DMS79 (cell line): Measurements from ENCODE around the gene LRRC8C.

ENCODE experiments used
- DNase-seq: peaks from one replicate; lab custom pipeline; 2025; lab: John Stamatoyannopoulos, UW

The LRRC8C gene

GRCh38 chr1:89732643-89733222 lies 99.8 kb downstream of the LRRC8C start:
- no peak for DNase-seq

DNA sequence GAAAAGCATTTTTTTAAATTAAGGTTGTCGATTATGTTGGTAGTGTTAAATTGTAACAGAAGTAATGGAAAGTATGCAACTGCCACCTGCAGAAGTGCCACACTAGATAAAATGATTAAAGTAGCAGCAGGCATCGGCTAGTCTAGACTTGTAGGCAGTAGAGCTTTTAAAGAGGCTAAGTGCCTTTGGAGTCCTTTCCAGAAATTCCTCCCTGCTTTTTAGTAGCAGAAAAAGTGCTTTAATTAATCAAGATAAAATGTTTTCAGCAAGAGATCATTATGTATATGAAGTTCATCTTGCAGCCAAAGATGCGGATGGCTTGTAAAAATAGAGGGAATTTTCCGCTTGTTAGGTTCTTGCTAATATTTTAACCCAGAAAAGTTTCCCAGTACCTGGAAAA lies 100.8 kb downstream of the LRRC8C start:
- DNase-seq: peak; percentile 63

DNA sequence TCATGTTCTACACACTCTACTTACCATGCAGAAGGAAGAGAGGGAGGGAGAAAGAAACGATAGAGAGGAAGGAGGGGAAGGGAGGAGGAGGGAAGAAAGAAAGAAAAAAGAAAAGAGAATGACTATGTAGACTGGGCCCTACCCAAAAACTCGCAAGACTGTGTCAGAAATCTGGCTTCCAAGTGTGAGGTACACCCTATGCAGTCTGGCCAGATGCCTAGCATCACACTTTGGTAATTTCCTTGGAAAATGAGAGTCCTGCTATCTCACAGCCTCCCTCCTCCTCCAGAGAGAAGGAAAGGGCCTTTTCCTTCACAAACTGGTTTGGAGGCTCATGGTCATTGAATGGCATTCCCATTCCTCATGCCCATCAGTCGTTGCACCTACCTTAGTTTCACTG lies 101.5 kb downstream of the LRRC8C start:
- DNase-seq: no peak

- DNase-seq: no peak
Measured at GRCh38 chr1:89735479-89735878, 102.6 kb downstream of the LRRC8C start.

DNA sequence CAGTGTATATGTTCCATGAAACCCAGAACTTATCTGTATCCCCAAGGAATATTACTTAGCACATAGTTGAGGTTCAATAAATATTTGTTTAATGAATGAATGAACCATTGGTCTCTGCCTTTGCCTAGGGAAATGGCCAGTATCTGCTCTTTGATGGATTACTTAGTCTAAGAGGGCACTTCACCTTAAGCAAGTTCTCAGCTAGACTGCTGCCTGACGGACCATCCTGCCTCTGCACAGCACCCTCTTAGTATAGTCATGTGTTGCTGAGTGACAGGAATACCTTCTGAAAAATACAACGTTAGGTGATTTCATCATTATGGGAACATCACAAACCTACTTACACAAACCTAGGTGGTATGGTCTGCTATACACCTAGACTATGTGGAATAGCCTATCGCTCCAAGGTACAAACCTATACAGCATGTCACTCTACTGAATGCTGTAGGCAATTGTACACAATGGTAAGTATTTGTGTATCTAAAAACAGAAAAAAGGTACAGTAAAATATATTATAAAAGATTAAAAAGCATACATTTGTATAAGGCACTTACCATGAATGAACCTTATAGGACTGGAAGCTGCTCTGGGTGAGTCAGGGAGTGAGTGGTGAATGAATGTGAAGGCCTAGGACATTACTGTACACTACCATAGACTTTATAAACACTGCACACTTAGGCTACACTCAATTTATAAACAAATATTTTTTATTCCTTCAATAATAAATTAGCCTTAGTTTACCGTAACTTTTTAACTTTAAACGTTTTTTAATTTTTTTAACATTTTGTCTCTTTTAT lies 104.2 kb downstream of the LRRC8C start:
- DNase-seq: peak; percentile 63

- no peak for DNase-seq
Measured at GRCh38 chr1:89737985-89738510, 105.1 kb downstream of the LRRC8C start.

- no peak for DNase-seq
Measured at GRCh38 chr1:89739013-89739843, 106.3 kb downstream of the LRRC8C start.

DNA sequence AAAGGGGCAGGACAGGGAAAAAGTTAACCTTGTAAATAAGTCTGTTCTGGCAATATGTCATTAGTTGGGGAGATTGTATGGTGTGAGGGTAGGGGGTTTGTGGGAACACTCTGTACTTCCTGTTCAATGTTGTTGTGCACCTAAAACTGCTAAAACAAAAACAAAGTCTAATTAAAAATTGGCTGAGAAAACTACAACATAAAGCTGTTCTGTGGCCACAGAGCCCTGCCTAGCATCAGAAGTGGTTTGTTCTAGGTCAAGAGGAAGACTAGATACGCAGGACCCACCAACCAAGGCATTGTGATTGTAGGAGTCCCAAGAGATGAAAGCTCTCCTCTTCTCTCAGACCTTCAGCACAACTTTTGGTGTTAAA lies 106.9 kb downstream of the LRRC8C start:
- no peak for DNase-seq

DNA sequence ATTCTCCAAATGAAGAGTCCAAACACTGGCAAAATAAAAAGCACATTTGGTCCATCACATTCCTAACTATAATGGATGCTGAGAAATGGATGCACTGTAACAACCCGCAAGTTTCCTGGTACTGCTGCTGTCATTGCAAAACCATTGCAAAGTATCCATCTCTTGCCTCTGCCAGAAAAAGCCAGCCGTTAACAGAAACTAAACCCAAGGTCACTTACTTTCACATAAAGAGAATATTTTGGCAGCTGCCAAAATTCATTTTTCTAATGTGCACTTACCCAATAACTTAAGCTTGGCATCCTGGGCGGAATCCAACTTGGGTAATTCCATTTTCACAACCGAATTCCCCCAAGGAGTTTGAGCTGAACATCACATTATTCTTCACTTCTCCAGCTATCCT lies 110.9 kb downstream of the LRRC8C start:
- DNase-seq: no peak

GRCh38 chr1:89746424-89747149 lies 113.7 kb downstream of the LRRC8C start:
- DNase-seq: no peak

- DNase-seq: no peak
Measured at GRCh38 chr1:89753761-89754160, 120.8 kb downstream of the LRRC8C start.

- no peak for DNase-seq
Measured at GRCh38 chr1:89754518-89754917, 121.6 kb downstream of the LRRC8C start.

DNA sequence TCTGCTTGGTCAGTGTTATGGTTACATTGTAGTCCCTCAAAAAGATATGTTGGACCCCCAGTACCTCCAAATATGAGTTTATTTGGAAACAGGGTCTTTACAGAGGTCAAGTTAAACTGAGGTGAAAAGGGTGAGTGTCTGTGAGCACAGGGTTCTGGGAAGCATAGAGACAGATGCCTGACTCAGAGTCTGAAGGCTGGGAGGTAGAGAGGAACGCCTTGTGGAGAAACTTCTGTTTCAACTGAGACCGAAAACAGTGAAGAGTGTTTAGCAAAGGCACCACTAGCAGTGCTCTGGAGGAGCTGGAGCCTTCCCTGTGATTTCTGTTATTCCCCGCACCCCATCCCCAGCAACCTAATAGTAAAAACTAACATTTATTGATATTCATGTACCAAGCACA lies 122.7 kb downstream of the LRRC8C start:
- no peak for DNase-seq

- no peak for DNase-seq
Measured at GRCh38 chr1:89757532-89757931, 124.6 kb downstream of the LRRC8C start.

- no peak for DNase-seq
Measured at GRCh38 chr1:89758156-89758555, 125.2 kb downstream of the LRRC8C start.

GRCh38 chr1:89759036-89759435 lies 126.1 kb downstream of the LRRC8C start:
- DNase-seq: no peak

DNA sequence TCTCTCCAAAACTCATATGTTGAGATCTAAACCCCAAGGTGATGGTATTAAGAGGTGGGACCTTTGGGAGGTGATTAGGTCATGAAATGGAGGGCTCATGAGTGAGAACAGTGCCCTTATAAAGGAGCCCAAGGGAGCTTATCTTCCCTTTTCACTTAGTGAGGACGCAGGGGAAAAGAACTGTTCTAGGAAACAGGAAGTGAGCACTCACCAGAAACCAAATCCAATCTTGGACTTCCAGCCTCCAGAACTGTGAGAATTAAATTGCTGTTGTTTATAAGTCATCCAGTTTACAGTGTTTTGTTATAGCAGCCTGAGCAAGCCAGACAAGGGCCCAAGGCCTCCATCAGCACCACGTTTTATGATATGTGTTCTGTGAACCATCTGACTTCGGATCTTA lies 127.6 kb downstream of the LRRC8C start:
- DNase-seq: no peak

DNA sequence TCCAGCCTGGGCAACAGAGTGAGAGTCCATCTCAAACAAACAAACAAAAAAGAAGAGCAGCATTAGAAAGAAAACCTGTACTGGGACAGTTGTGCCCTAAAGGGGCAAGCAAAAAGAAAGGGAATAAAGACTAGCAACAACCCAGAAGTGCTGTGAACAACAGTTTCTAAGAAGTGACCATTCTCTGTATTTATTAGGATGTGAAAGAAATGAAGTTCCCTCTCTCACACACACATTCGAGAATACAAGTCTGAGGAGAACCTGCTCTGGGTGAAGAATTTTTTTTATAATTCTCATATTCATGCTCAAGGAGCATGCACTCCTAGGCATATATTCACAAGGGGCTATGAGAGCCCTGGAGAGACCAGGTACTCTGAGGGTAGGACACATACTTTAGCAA lies 128.4 kb downstream of the LRRC8C start:
- DNase-seq: no peak

DNA sequence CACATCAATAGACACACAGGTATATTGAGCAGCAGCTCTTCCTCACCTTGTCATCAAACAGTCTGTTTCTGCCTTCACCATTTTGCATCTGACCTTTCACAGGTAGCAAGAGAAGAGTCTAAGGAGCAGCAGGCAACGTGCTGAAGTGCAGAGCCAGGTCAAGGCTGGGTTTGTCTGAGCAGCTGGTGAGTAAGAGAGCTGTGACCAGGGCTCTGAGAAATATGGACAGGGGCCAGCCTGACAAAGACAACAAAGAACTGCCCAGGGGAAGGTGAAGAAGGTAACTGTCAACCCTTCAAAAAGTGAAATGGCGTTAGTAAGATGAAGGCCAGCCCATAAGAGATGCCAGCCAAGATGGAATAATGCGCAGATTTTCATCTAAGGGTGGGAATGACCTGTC lies 129.0 kb downstream of the LRRC8C start:
- no peak for DNase-seq

GRCh38 chr1:89762386-89762778 lies 129.5 kb downstream of the LRRC8C start:
- peak; percentile 23 for DNase-seq

- DNase-seq: peak; percentile 75
Measured at GRCh38 chr1:89762779-89763648, 130.1 kb downstream of the LRRC8C start.
